G401.6 (cell line): Measurements from ENCODE around the gene TACO1.

Source experiments
- FAIRE-seq: peaks from 2 replicates; lab custom pipeline; 2012; peaks lifted over from hg19 to GRCh38; lab: Jason Lieb, UNC

The TACO1 gene

GRCh38 chr17:63640038-63640437, 39.3 kb downstream of the TACO1 start:
- FAIRE-seq, result no peak

GRCh38 chr17:63641692-63642448, 41.2 kb downstream of the TACO1 start:
- FAIRE-seq, result no peak

DNA sequence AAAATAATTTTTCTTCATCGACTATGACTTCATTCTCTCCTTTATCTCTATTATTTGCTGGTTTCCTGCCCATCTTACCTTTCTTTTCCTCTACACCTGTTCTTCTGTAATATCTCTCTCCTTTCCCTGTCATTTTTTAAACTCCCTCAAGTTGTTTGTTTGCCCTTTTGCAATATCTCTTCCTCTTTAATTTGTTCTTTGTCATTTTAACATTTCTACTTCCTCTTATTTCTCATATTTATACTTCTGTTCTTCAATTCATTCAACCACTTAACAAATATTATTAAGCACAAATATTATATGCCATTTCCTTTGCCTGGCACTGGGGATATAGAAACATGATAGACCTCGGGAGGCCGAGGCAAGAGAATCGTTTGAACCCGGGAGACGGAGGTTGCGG, 44.2 kb downstream of the TACO1 start:
- no peak for FAIRE-seq

DNA sequence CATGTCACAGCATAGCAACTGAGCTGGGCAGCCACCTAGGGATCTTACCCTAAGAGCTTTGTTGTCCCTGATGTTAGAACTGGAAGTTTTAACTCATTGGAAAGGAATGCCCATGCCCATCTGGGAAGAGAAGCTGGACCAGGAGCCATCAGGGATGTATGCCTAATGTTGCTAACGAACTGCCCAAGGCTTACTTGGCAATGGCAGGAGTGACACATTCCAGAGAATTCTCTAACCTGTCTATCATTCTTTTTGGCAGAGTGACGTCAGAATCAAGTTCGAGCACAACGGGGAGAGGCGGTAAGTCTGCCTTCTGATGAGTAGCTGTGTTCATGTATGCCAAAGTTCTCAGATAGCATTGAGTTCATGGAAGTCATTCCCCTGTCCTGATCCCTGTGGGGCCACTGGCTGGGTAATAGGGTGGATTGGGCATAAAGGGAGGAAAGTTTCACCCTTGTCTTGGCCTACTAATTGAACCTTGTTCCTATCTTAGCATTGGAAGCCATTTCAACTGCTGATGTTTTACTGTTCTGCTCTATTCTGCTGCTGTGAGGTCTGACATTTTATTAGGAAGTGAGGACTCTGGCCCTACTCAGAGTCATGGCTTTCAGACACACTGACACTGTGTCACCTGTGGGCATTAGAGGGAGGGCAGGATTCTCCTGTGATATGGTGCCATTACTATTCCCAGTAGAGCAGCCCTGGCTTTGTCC, 45.2 kb downstream of the TACO1 start:
- no peak for FAIRE-seq

DNA sequence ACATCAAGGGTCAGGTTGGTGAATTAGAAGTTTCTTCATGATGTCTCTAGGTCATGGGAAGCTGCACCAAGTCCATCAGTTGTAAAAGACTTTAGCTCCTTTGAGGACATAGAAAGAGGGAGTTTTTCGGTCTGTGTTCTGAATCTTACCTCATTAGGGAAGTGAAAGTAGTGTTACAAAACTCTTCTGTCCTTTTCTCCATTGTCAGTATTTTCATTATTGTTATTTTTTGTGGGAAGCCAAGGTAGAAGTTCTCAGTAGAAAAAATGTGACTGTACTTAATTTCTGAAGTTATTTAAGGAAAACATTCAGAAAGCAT, 45.8 kb downstream of the TACO1 start:
- FAIRE-seq, result no peak

- FAIRE-seq, result no peak
Observed at GRCh38 chr17:63647065-63647725, 46.5 kb downstream of the TACO1 start.

- FAIRE-seq, result no peak
Observed at GRCh38 chr17:63647936-63648335, 47.2 kb downstream of the TACO1 start.

GRCh38 chr17:63649813-63650212, 49.1 kb downstream of the TACO1 start:
- no peak for FAIRE-seq

GRCh38 chr17:63652106-63652505, 51.4 kb downstream of the TACO1 start:
- FAIRE-seq, result no peak

DNA sequence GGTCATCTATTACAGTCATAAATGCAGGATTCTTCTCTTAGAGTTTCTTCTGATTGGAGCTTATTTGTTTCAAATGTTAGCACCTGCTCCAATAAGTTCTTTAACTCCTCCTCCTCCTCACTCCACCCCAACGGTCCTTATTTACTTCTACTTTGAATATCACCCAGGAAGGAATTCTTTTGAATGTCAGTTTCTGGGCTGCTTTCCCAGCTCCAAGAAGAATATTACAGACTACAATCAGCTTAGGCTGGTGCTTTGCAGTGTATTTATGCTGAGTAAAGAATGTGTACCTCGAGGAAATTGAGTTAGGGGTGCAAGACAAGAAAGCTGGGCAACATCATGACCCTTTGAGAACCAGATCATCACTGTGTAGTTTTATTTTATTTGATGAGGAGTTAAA, 52.4 kb downstream of the TACO1 start:
- FAIRE-seq, result no peak

- FAIRE-seq, result no peak
Observed at GRCh38 chr17:63657786-63658185, 57.1 kb downstream of the TACO1 start.
